A549 (cell line): ENCODE measurements around the gene TAS2R3.

Experiments
- CTCF ChIP-seq: fragments of >200 bp; sonication (Bioruptor Twin); formaldehyde crosslinking; IDR thresholded peaks from 3 replicates; pipeline ENCODE4 v1.5.1; 2016
- EP300 ChIP-seq, 2 experiments: fragments of >200 bp; sonication (Bioruptor Twin); formaldehyde crosslinking; IDR thresholded peaks; 2 replicates in 1 of 2; 3 replicates in 1 of 2; pipeline ENCODE4 v1.6.1; 2016 to 2017
- FOSL2 ChIP-seq, 2 experiments: fragments of 450-650 bp in 1 of 2; fragments of >200 bp in 1 of 2; sonication (Bioruptor Twin) in 1 of 2; formaldehyde crosslinking; IDR thresholded peaks; 2 replicates each; pipeline versions ENCODE4 v1.5.0 to v1.6.1; 2016 to 2020; ENCODE audit warnings: mild to moderate bottlenecking in 1 of 2, moderate library complexity in 1 of 2
- HDAC2 ChIP-seq: fragments of 200-600 bp; sonication (generic); IDR thresholded peaks from 2 replicates; pipeline ENCODE4 v1.6.1; 2016
- HMGXB4 ChIP-seq: fragments of 250-450 bp; sonication (Bioruptor Pico); IDR thresholded peaks from 2 replicates; pipeline ENCODE4 v1.5.0; 2021; ENCODE audit warnings: mild to moderate bottlenecking, moderate library complexity, borderline replicate concordance
- JUNB ChIP-seq: fragments of >200 bp; sonication (Bioruptor Twin); formaldehyde crosslinking; IDR thresholded peaks from 2 replicates; pipeline ENCODE4 v1.6.1; 2016
- POLR2A ChIP-seq: IDR thresholded peaks from 2 replicates; pipeline ENCODE4 v1.6.1; 2012; ENCODE audit warnings: mild to moderate bottlenecking, low read length
- RCOR1 ChIP-seq: fragments of 150-350 bp; IDR thresholded peaks from 2 replicates; pipeline ENCODE4 v1.6.1; 2014; ENCODE audit warnings: antibody characterized with exemption, low read length, low read depth
- ZFP36 ChIP-seq: fragments of 450-650 bp; IDR thresholded peaks from 2 replicates; pipeline ENCODE4 v1.6.1; 2014; ENCODE audit warnings: borderline replicate concordance; ENCODE audit not compliant: partially characterized antibody

GRCh38 chr7:141752634-141753033 is 11.3 kb upstream of the TAS2R3 start:
- TF ChIP-seq CTCF (no peak; the same call in 2 of the 3 replicates), FOSL2 (IDR thresholded peaks at IDR 0.05) (no peak), FOSL2 (CRISPR knock-in tag; IDR thresholded peaks at IDR 0.05) (no peak), EP300 (IDR thresholded peaks at IDR 0.05) (no peak), ZFP36 (no peak), HDAC2 (no peak), HMGXB4 (CRISPR knock-in tag) (no peak), RCOR1 (no peak), POLR2A (no peak), JUNB (no peak)
